GM21423 (cell line): ENCODE results near the gene F8.
"Not testable (repeated sequence)": the region's sequence is repeated elsewhere in the genome, so short reads cannot be mapped to it uniquely, and the experiment has no call there.

Source experiments
- ATAC-seq: cut with Tn5 transposase; IDR thresholded peaks from one replicate; pipeline ENCODE4 v1.9.1; 2021; ENCODE audit warnings: mild to moderate bottlenecking, moderate library complexity; ENCODE audit not compliant: unreplicated experiment

Gene F8

DNA sequence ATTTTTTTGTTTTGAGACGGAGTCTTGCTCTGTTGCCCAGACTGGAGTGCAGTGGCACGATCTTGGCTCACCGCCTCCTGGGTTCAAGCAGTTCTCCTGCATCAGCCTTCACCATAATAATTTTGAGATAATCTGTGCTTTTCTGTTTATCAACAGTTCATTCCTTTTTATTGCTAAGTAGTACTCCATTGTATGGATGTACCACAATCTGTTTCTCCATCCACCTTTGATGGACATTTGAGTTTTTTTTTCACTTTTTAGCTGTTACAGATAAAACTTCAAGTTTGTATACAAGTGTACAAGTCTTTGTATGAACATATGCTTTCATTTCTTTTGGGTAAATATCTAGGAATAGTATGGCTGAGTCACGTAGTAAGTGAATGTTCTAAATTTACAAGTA, 13.2 kb upstream of the F8 start:
- ATAC-seq, result no peak

DNA sequence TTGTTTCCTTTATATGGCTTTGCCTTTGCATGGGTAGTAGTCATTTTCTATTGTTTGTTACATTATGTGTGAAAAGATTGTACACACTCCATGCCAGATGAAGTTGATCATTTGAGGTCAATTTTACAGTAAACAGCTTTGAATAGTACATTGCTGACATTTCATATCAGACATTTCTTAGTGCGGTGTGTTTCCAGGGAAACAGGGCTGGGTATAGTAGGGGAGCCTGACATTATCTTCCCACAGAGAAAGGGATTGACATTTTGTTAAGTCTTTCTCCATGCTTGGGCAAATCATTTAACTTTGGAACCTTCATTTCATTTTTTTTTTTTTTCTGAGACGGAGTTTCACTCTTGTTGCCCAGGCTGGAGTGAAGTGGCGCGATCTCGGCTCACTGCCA, 9.1 kb upstream of the F8 start:
- ATAC-seq, result no peak

GRCh38 chrX:155028877-155029291, 6.4 kb upstream of the F8 start:
- ATAC-seq, result no peak

DNA sequence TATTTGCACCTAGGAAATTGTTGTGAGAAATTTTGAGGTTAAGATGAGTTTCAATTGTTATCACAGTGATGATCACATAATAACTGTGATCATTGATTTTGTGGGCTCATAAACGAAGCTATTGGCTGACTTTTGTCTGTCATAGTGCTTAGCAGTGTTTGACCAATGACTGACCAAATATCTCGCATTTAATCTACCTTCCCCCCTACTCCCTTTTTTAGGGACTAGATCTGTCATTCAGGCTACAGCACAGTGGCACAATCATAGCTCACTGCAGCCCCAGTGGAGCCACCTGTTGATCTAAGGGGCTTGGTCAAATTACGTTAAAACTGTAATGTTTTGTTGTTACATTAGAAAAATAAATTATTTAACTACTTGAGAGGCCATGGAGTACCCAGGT, 5.6 kb upstream of the F8 start:
- no peak for ATAC-seq

GRCh38 chrX:155027509-155028066, 5.1 kb upstream of the F8 start:
- ATAC-seq, result no peak

DNA sequence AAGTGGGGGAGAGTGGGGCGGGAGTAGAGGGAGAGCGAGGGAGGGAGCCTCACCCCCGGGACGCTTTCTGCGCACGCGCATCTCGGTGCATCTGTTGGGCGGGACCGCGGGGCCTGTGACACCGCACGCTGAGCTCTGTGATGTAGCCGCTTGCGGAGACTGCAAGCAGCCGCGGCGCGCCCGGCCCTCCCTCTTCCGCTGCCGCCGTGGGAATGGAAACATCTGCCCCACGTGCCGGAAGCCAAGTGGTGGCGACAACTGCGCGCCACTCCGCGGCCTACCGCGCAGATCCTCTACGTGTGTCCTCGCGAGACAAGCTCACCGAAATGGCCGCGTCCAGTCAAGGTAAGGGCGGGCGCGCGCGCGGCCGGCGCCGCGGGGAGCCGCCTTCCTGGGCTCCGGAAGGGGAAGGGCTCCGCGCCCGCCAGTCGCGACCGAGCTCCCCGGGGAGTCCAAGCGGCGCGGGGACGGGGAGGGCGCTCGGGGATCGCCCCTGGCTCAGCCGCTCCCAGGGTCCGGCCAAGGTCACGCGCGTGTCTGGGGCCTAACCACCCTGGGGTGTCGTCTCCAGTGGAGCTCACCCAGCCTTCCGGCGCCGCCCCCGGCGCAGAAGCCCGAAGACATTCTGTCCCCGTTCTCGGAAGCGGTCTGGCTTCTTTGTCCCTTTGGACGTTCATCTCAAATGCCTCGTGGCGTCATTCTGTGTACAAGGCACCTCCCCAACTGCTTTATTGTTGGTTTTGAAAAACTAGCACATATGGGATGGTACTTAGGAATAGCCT, 4.4 kb upstream of the F8 start, which contains the start of gene FUNDC2:
TSS of gene FUNDC2 (plus strand) at position 118 of the 782 bp plus-strand sequence. CDS start at position 213, 95 bp downstream.
- ATAC-seq, result peak; percentile 86

- no peak for ATAC-seq
Measured at GRCh38 chrX:155026420-155026726, 3.9 kb upstream of the F8 start.

DNA sequence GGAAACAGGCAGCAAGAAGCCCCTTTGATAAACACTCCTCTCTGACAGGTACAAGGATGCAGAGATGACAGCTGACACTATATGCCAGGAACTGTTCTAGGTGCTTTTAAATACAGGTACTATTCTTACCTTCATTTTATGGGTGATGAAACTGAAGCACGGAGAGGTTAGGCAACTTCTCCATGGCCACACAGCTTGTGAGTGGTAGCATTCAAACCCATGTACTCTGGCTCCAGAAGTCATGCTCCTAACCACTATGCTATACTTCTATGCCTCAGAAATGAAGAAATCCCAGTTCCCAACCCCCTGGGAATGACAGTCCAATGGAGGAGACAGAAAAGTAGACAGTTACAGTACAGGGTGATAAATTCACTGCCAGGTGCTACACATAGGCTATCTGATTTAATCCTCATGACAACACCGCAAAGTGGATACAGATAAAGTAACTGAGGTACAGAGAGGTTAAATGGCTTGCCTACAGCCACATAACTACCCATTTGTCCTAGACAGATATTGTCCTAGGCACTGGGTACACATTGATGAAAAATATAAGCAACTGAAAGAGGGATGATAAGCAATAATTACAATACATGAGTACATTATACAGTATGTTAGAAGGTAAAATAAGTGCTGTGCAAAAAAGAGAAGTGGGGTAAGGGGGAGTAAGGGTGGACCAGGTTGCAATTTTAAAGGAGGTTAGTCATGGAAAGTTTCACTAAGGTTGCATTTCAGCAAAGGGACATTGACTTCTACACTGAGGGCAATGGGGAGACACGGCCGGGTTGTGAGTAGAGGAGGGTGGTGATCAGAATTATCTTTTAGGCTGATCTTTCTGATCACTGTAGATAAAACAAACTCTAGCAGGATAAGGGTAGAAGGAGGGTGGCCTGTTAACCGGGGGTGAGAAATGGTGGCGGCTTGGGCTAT, 1.6 kb upstream of the F8 start:
- ATAC-seq, result no peak

DNA sequence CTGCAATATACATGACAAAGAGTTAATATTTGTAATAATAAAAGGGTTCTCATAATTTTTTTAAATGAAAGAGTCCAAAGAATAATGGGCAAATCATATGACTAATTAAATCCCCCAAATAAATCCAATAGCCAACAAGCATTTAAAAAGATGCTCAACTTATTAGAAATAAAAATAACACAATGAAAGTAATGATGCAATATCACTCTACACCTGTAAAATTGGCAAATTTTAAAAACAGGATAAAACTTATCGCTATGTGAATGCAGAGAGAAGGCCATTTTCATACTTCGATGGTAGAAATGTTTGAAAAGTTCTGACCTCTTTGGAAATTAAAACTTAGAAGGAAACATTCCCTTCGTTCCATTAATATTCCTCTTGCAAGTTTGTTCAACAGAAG, 1.9 kb downstream of the F8 start:
- no peak for ATAC-seq

- ATAC-seq, result no peak
Measured at GRCh38 chrX:155009994-155010472, 12.5 kb downstream of the F8 start.

GRCh38 chrX:155008578-155008977, 13.9 kb downstream of the F8 start:
- ATAC-seq, result not testable (repeated sequence)

GRCh38 chrX:155006913-155007671, 15.4 kb downstream of the F8 start:
- ATAC-seq, result not testable (repeated sequence)

GRCh38 chrX:155006379-155006778, 16.1 kb downstream of the F8 start:
- not testable (repeated sequence) for ATAC-seq

- ATAC-seq, result no peak
Measured at GRCh38 chrX:155005190-155005589, 17.3 kb downstream of the F8 start.

DNA sequence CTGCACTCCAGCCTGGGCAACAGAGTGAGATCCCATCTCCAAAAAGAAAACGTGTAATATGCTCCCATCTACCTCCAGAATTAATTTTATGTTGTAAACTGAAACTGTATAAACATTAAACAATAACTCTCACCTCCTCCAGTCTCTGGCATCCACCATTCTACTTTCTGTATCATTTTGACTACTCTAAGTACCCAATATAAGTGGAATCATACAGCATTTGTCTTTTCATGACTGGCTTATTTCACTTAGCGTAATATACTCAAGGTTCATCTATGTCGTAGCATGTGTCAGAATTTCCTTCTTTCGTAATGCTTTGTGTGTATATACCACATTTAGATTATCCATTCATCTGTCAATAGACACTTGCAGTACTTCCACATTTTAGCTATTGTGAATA, 20.6 kb downstream of the F8 start:
- no peak for ATAC-seq

DNA sequence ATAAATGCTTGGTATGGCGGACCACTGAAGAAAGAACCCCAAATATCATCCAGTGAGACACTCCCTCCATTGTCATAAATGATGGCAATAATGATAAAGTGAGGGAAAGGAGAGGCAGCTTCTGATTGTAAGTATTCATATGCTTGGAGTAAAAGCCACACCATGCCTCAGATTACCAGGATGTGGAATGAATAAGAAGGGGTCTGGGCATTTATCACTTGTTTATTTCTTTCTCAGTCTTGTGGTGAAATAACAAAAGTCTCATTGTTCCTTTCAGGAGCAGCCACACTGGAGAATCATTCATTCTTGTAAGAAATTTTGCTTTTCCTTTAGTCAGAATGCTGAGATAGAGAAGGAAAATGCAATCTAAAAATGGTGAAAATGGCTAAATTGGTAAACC, 21.7 kb downstream of the F8 start:
- no peak for ATAC-seq

DNA sequence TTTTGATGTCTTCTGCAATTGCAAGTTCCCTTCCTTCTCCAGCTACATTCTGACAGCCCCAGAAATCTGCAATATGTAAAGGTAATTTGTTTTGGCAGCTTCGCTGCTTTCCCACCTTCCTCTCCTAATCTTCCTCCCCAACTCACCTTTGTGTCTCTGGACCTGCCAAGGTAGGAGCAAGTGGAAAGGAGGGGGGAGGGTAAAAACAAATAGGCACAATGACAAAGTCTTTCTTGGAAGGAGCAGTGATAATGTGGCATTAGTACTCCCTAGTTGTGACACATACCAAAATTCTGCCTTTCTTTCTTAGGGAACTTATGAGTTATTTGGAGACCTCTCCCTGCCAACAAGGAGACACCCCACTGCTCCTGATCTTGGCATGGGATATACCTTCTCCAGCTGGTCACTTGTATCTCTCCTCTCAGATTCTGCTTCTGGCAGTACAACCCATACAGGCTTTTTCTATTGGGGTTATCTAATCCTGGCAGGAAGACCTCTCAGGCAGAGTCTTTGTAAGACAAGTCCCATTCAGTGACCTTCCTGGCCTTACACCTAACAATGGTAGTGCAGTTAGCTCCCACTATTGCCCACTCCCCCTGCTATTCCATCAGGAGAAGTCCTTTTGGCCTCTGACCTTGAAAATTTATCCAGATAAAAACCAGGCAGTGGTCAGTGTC, 24.2 kb downstream of the F8 start:
- no peak for ATAC-seq

DNA sequence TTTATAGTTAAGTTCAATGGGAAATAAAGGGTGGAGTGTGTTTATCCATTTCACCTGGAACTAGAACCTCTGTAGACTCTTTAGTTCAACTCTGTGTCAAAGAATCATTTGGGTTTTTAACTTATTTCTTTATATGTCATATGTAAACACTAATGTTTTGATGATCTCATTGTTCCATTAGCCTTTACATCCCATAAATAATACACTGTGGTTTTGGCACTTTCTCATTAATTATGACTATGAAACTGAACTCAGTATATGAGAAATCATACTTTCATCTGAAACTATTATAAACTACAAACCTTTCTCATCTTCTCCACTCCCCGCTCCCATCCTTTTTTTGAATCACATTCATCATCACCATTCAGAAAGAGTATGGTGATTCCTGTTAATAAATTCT, 31.0 kb downstream of the F8 start:
- no peak for ATAC-seq

DNA sequence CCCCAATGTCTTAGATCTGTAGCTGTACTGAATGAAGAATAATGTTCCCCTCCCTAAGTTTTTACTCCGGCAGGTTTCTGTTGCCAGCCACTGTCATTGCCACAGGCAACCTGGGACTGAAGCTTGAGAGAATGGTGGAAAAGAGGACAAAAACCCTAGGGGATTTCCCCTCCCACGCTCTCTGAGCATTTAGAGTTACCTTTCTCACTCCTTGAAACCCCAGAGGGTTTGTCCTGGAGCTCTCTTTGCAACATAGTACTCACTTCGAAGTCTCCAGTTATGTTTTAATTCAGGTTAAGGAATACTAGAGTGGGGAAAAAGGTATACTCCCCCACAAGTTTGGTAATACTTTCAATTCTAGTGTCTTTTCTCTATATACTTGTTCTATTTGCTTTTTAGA, 31.5 kb downstream of the F8 start:
- ATAC-seq, result peak; percentile 48

DNA sequence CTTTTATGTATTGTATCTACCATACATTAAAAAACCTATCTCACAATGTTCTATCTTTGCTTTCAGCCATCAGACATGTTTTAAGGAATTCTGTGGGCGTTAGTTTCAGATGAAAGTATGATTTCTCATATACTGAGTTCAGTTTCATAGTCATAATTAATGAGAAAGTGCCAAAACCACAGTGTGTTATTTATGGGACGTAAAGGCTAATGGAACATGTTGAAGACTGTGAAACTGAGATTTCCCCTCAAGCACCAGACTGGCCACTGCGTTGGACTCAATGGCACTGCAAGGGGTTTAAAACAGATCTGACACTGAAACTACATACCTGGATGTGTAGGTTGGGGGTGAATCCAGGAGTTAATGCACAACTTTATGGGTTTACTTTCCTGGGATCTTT, 32.0 kb downstream of the F8 start:
- ATAC-seq, result peak; percentile 67
